Breast epithelium (tissue), 3 donors: Measurements from ENCODE around the gene CHN2.

Source experiments
- POLR2A ChIP-seq: fragments of 450-650 bp; IDR thresholded peaks from one replicate; pipeline ENCODE4 v1.6.1; 2016; ENCODE audit warnings: antibody characterized with exemption, mild to moderate bottlenecking, moderate library complexity
- TF ChIP-seq, protein P1 (sequence below), 3 donors: fragments of 450-650 bp; IDR thresholded peaks; one replicate each; pipeline ENCODE4 v1.5.1; 2016 to 2017; ENCODE audit warnings: antibody characterized with exemption in 3 of 3, mild to moderate bottlenecking in 3 of 3, moderate library complexity in 3 of 3

DNA sequence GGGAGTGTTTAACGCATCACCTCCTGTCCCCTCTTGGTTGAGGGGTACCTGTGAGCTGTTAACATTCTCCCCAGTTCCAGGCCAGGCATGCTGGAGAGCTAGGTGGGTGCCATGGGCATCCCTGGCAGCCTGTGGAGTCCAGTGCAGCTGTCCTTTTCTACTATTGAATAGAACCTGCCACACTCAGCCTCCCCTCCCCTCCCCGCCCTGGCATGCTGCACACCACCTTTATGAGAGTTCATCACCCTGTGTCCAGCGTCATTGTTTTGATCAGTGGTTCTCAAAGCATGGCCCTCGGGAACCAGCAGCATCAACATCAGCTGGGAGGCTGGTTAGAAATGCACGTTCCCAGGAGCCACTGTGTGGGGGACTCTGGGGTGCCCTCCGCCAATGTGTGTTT is 211.8 kb downstream of the CHN2 start:
- no peak for TF ChIP-seq POLR2A
- TF ChIP-seq, protein P1, sequence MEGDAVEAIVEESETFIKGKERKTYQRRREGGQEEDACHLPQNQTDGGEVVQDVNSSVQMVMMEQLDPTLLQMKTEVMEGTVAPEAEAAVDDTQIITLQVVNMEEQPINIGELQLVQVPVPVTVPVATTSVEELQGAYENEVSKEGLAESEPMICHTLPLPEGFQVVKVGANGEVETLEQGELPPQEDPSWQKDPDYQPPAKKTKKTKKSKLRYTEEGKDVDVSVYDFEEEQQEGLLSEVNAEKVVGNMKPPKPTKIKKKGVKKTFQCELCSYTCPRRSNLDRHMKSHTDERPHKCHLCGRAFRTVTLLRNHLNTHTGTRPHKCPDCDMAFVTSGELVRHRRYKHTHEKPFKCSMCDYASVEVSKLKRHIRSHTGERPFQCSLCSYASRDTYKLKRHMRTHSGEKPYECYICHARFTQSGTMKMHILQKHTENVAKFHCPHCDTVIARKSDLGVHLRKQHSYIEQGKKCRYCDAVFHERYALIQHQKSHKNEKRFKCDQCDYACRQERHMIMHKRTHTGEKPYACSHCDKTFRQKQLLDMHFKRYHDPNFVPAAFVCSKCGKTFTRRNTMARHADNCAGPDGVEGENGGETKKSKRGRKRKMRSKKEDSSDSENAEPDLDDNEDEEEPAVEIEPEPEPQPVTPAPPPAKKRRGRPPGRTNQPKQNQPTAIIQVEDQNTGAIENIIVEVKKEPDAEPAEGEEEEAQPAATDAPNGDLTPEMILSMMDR (IDR thresholded peaks at IDR 0.05): no peak
